Cerebellar nuclear complex (tissue), 1 donor: ENCODE data around the gene SLC39A8.

Experiments
- DNase-seq, 2 experiments: peaks; one replicate each; lab custom pipeline; 2025; lab: John Stamatoyannopoulos, UW

The SLC39A8 gene

GRCh38 chr4:102339018-102339417 is 6.3 kb downstream of the SLC39A8 start:
- DNase-seq: no peak

DNA sequence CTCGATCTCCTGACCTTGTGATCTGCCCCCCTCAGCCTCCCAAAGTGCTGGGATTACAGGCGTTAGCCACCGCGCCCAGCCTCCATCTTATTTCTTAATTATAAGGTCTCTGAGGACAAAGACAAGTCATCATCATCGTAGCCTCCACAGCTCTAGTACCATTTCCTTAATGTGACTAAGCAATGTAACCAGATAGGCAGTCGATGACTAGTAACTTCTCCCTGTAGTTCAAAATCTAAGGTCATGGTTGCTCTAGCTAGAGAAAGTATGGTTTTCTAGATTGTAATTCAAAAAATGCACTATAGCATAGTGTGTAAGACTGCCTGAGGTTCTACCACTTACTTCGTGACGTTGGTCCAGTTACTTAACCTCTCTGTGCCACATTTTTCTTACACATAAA is 6.9 kb downstream of the SLC39A8 start:
- DNase-seq: no peak

- DNase-seq: no peak
Observed at GRCh38 chr4:102335616-102336015, 9.7 kb downstream of the SLC39A8 start.

DNA sequence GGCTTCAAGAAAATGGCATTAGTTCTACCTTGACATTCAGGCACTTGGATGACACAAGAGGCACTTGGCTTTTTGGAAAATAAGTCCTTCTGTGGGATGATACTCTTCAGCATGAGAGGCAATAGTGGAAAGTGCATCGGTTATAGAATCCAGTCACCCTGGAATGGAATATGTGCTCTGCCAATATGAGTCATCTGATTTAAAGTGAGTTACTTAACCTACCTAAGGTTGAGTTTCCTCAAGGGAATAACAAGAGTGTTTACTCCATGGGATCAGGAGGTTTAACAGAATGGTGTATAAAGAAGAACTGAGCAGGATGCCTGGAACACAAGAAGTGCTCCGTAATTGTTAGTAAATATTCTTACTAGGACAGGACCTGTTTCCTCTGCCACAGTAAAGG is 10.7 kb downstream of the SLC39A8 start:
- no peak for DNase-seq

GRCh38 chr4:102333787-102334186 is 11.5 kb downstream of the SLC39A8 start:
- DNase-seq: no peak

- DNase-seq: no peak
Observed at GRCh38 chr4:102328045-102328444, 17.2 kb downstream of the SLC39A8 start.

DNA sequence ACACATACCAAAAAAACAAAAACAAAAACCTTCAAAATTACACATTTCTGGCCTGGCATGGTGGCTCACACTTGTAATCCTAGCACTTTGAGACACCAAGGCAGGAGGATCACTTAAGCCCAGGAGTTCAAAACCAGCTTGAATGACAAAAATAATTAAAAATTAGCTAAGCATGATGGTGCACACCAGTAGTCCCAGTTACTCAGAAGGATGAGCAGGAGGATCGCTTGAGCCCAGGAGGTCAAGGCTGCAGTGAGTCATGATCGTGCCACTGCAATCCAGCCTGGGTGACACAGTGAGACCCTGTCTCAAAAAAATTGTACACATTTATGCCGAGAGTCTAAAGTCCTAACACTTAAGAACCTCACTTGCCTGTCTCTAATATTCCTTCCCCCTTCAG is 18.3 kb downstream of the SLC39A8 start:
- no peak for DNase-seq

DNA sequence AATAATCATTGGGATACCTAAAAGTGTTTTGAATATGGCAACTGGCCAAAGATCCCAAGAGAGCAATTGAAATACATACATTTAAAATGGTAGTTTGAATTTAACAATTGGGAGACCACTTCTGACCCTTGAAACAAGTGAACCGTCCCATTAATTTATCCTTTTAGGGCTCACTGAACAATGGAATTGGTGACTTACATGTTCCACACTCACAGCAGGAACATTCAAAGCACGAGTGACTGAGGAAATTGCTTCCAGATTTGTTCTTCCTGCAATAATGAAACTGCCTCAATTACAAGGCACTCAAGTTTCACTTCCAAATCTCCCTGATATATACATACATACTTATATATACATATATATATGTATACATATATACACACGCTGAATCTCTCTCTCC is 20.6 kb downstream of the SLC39A8 start:
- no peak for DNase-seq

- no peak for DNase-seq
Observed at GRCh38 chr4:102322736-102323135, 22.5 kb downstream of the SLC39A8 start.

- no peak for DNase-seq
Observed at GRCh38 chr4:102321260-102321995, 23.9 kb downstream of the SLC39A8 start.

DNA sequence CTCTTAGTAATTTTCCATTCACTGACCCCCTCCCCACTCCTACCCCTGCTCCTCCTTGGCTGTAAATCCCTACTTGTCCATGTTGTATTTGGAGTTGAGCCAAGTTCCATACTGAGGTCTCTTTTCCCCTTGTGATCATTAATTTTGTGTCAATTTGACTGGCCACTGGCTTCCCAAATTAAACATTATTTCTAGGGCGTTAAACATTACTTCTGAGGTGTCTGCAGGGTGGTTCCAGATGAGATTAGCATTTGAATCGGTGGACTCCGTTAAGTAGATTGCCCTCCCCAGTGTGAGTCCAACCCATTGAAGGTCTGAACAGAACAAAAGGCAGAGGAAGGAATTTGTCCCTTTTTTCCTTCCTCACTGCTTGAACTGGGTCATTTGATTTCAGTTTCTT is 25.7 kb downstream of the SLC39A8 start:
- no peak for DNase-seq

DNA sequence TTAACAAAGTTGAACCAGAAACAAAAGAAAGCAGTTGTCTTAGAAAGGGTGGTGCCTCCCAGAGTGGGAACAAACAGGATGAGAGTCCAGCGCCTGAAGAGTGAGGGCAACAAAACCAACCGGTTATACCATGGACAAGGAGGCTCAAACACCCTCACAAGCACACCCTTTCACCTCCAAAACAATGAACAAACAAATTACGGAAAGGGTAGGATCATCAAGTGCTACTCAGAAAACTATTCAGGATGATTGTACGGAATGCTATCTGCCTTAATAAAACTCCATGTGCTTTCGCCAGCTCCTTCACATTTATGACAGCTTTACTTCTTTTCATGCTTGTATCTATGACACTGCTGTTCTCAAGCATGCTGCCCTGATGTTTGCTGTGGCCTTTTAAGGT is 26.8 kb downstream of the SLC39A8 start:
- DNase-seq: no peak

DNA sequence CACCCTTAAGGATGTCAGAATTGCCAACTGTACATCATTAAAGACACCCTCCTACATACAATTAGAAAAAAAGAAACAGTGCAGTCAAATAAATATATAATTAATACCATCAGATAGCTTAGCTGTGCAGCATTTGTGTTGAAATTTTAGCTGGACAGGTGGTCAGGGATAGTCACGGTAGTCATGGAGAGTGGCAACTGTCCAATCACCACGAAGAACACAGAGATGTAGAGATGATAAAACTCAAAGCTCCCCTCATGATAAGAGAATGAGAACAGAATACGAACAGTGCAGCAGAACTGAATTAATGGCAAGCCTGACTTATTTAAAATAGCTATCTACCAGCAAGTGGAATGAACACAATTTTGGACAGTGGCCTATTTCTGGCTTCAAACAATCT is 27.2 kb downstream of the SLC39A8 start:
- DNase-seq: no peak

- no peak for DNase-seq
Observed at GRCh38 chr4:102317459-102317858, 27.8 kb downstream of the SLC39A8 start.

DNA sequence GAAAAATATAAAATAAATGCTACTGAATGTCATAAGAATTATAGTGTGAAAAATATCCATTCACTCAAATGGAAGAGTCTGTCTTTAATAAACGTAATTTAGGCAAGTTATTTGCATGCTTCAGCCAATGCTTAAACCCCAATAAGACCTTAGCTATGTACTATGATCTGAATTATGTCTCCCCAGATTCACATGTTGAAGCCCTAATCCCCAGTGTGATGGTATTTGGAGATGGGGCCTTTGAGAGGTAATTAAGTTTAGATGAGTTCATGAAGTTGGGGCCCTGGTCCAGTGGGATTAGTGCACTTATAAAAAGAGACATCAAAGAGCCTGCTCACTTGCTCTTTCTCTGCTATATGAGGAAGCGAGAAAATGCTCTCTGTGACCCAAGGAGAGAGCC is 28.7 kb downstream of the SLC39A8 start:
- DNase-seq: no peak

- no peak for DNase-seq
Observed at GRCh38 chr4:102315532-102315931, 29.8 kb downstream of the SLC39A8 start.

DNA sequence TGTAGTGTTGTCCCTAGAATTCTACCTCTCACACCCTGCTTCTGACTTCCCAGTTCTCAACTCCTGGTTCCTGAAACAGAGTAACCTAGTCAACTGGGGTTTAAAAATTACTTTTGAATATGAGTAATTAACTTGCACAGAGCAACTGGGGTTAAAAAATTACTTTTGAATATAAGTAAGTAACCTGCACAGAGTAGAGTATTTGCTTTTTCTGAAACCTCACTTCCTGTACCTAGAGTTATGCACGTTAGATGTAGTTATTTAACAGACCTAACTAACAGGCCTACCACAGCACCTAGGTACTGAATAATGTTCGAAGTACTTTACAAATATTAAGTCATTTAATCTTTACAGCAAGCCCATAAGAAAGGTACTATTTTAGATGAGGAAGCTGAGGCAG is 32.9 kb downstream of the SLC39A8 start:
- no peak for DNase-seq

- no peak for DNase-seq
Observed at GRCh38 chr4:102311912-102312311, 33.4 kb downstream of the SLC39A8 start.

DNA sequence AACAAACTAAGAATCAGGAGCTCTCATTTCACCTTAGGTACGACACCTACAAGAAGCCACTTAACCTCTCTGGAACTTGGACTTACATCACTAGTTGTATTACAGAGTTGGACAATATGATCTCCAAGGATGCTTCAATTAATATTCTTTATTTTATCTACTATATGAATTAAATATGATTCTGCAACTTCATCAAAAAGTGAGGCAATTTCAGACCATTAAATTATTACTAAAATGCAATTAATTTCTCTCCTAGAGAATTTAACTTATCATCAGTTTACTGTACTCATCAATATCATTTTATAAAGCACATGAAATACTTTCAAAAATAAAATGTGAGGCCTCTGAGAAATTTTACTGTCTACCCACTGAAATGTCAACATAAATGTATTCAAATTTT is 33.9 kb downstream of the SLC39A8 start:
- DNase-seq: no peak

DNA sequence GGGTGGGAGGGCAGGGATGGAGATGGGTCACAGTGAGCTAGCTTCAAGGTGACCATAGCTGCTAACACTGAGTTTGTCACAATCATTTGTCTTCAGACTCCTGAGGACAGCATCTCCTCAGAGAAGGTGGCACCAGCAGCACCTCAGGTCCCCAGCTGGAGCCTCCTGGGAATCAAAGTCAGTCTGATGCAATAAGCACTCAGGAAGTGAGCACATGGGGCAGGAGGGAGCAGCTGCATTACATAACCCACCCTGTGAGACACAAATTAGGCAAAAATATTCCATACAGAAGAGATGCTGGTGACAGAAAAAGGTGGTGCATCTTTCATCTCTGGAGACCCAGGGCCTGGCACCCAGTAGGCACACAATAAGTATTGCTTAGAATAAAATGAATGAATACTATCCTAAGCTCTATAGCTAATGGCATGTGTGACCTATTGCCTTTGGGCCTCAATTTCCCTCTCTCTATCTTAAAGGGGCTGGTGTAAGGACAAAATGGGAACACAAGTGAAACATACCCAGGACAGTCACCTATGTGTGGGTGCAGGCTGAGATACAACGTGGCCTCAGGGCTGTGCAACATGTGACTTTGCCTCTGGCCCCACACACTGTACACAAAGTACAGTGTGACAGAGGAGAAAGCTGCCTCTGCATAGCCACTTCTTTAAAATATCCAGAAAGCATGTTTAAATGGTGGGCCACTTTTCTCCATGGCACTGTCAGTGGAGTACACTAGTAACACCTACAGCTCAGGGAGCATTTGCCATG is 37.1 kb downstream of the SLC39A8 start:
- no peak for DNase-seq

- DNase-seq: no peak
Observed at GRCh38 chr4:102305666-102306065, 39.6 kb downstream of the SLC39A8 start.

DNA sequence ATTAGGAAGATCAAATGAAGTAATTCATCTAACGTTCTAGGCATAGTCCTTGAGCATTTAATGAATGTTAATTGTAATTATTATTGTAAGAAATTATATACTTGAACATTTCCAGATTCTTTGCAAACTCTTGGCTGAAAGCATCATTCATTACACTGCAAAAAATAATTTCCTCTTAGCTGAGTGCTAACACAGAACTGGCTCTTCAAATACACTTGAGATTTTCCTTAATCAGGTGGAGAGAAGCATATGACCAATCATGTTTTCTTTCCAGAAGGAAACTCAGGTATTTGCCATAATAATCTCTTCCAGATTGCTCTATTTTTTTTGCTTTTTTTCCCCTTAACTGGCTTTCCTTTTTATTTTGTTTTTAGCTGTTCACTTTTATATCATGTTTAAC is 42.5 kb downstream of the SLC39A8 start:
- DNase-seq: no peak

- DNase-seq: no peak
Observed at GRCh38 chr4:102301167-102301566, 44.1 kb downstream of the SLC39A8 start.
